ENCODE measurements around the gene MAP1S.

MAP1S gene

DNA sequence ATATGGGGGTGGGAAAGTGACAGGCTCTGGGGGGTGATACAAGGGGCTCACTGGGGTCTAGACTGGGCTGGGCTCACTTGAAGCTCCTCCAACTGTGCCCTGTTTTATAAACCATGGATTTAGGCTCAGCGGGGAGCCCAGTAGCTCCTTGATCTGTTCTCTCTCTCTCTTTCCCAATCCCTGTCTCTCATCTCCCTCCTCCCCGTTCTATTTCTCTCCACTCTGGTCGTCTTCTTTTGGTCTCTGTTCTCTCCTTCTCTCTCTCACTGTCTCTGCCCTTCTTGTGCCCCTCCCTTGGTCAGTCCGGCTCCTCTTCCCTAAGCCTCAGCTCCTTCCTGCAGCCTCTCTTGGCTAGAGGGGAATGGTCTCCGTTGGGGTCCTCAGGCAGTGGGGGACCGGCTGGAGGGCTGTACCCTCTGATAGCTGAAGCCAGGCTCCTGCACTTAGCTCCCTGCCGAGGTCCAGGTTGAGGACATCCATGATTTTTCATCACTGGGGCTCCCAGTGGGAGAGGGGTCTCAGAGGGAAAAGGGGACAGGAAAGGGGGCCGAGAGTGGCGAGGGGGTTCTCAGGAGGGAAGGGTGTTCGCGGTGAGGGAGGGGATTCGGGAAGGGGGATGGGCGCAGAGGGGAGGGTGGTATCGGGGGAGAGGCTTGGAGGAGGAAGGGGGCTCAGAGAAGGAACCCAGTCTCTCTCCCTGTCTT is 39.6 kb upstream of the MAP1S start:
- no peak for DNase-seq (ENCODE audit: extremely low read depth, low read depth)
- no peak for TF ChIP-seq CTCF (IDR thresholded peaks at IDR 0.05; ENCODE audit: low read depth, low read length)

GRCh38 chr19:17680230-17680722 is 39.0 kb upstream of the MAP1S start:
- DNase-seq (ENCODE audit: extremely low read depth, low read depth) = no peak
- TF ChIP-seq CTCF (IDR thresholded peaks at IDR 0.05; ENCODE audit: low read depth, low read length) = no peak

GRCh38 chr19:17681505-17682125 is 37.7 kb upstream of the MAP1S start:
- no peak for TF ChIP-seq CTCF (IDR thresholded peaks at IDR 0.05; ENCODE audit: low read depth, low read length)

GRCh38 chr19:17682273-17682672 is 37.0 kb upstream of the MAP1S start:
- DNase-seq (ENCODE audit: extremely low read depth, low read depth) = no peak
- TF ChIP-seq CTCF (IDR thresholded peaks at IDR 0.05; ENCODE audit: low read depth, low read length) = no peak

More at GRCh38 chr19:17681505-17682125, 37.7 kb upstream of the MAP1S start:
- no peak for DNase-seq (ENCODE audit: extremely low read depth, low read depth)

GRCh38 chr19:17683078-17683477 is 36.2 kb upstream of the MAP1S start:
- no peak for TF ChIP-seq CTCF (IDR thresholded peaks at IDR 0.05; ENCODE audit: low read depth, low read length)
- DNase-seq (ENCODE audit: extremely low read depth, low read depth) = no peak

- TF ChIP-seq CTCF (IDR thresholded peaks at IDR 0.05; ENCODE audit: low read depth, low read length) = no peak
Measured at GRCh38 chr19:17684256-17684655, 35.0 kb upstream of the MAP1S start.

GRCh38 chr19:17685451-17686022 is 33.7 kb upstream of the MAP1S start:
- no peak for TF ChIP-seq CTCF (IDR thresholded peaks at IDR 0.05; ENCODE audit: low read depth, low read length)
- no peak for DNase-seq (ENCODE audit: extremely low read depth, low read depth)

More at GRCh38 chr19:17684256-17684655, 35.0 kb upstream of the MAP1S start:
- no peak for DNase-seq (ENCODE audit: extremely low read depth, low read depth)
